ENCODE data around the gene ACVR1C.

DNA sequence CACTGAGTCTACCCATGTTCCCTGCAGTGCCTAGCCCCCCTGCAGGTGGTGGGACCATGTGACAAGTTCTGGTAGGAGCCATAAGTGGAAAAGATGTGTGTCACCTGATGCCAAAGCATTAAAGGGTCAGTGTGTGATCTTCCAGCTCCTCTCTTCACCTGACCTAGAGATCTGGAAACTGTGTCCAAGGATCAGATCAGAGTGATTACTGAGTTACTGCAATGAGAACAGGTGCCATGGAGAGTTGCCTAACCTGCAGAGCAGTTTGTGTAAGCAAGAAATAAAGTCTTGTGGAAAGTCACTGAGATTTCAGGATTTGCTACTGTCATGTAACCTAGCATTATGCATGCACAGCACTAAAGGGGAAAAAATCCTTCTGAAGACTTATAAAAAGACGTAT is 90.6 kb downstream of the ACVR1C start:
- TF ChIP-seq, protein P1, sequence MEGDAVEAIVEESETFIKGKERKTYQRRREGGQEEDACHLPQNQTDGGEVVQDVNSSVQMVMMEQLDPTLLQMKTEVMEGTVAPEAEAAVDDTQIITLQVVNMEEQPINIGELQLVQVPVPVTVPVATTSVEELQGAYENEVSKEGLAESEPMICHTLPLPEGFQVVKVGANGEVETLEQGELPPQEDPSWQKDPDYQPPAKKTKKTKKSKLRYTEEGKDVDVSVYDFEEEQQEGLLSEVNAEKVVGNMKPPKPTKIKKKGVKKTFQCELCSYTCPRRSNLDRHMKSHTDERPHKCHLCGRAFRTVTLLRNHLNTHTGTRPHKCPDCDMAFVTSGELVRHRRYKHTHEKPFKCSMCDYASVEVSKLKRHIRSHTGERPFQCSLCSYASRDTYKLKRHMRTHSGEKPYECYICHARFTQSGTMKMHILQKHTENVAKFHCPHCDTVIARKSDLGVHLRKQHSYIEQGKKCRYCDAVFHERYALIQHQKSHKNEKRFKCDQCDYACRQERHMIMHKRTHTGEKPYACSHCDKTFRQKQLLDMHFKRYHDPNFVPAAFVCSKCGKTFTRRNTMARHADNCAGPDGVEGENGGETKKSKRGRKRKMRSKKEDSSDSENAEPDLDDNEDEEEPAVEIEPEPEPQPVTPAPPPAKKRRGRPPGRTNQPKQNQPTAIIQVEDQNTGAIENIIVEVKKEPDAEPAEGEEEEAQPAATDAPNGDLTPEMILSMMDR (IDR thresholded peaks at IDR 0.05), result no peak
- TF ChIP-seq POLR2AphosphoS5 (IDR thresholded peaks at IDR 0.05; ENCODE audit: insufficient read depth in 1 of 2, low read depth in 1 of 2), result no peak
